Keratinocyte (primary cell): ENCODE measurements around the gene DYNC2I2.

ENCODE experiments used
- CTCF ChIP-seq, 3 experiments: IDR thresholded peaks in 1 of 3; conservative IDR thresholded peaks in 1 of 3; optimal IDR thresholded peaks in 1 of 3; 2 replicates in 2 of 3; 3 replicates in 1 of 3; pipeline versions ENCODE3 to v1.5.1; 2011; ENCODE audit warnings: low read length in 3 of 3, mild to moderate bottlenecking in 3 of 3, moderate library complexity in 2 of 3, control low read depth in 1 of 3, inconsistent platforms in 1 of 3; ENCODE audit not compliant: insufficient read depth in 2 of 3; ENCODE audit errors: extremely low read depth in 1 of 3
- EZH2 ChIP-seq: IDR thresholded peaks from one replicate; pipeline ENCODE4 v1.6.1; 2012; ENCODE audit warnings: inconsistent platforms, mild to moderate bottlenecking, low read length, moderate library complexity

DNA sequence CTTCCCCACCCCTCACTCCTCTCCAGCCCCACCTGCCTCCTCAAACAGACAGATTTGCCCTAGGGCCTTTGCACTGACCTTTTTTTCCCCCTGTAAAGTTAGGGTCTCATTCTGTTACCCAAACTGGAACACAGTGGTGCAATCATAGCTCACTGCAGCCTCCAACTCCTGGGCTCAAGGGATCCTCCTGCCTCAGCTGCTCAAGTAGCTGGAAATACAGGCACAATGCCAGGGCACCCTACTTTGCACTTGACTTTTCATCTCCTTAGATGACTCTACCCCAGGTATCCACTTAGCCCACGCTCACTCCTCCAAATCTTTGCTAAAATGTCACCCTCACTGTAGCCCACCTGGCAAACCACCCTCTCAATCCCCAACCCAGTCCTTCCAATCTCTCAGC is 2.2 kb downstream of the DYNC2I2 start:
- no peak for TF ChIP-seq EZH2
- TF ChIP-seq CTCF (optimal IDR thresholded peaks at IDR 0.05 in 1 of 3, IDR thresholded peaks at IDR 0.05 in 1 of 3, conservative IDR thresholded peaks at IDR 0.05 in 1 of 3; ENCODE audit: extremely low read depth in 1 of 3, insufficient read depth in 2 of 3, low read length in 3 of 3), result no peak
